IMR-90 (cell line): ENCODE measurements around the gene VSIG10L2. TPM values are rescaled to one million over a fixed set of nuclear protein-coding genes. Genes with fewer than 3 reads are reported as not detected.

Experiments used
- ATAC-seq: fragments of 200-7000 bp; cut with Tn5 transposase; 2 replicates; pipeline ENCODE4 v1.9.1; 2020; ENCODE audit warnings: low read depth, mild to moderate bottlenecking, moderate library complexity
- BruUV-seq: library from RNA; stranded (reverse); fragments of 400-500 nt; replicated peaks from 2 replicates; lab custom pipeline; 2021; lab: Mats Ljungman, UMichigan
- CTCF ChIA-PET: fragments of 300-600 bp; formaldehyde crosslinking; extraction: SDS; loops from one replicate; lab custom pipeline; 2021; ENCODE audit warnings: antibody characterized with exemption; lab: Yijun Ruan, JAX
- POLR2A ChIA-PET: fragments of 300-600 bp; sonication (Branson Sonifier 250); formaldehyde crosslinking; loops from one replicate; lab custom pipeline; 2022; ENCODE audit warnings: antibody characterized with exemption; ENCODE audit not compliant: unreplicated experiment; lab: Charles Lee
- DNase-seq: peaks from one replicate; pipeline ENCODE4 v3.0.0; 2013
- H2AFZ ChIP-seq: replicated peaks from 2 replicates; pipeline ENCODE3; 2013; ENCODE audit warnings: low read length, mild to moderate bottlenecking; ENCODE audit not compliant: poor library complexity
- H2AK5ac ChIP-seq: 2 replicates; pipeline ENCODE4 v1.6.1; 2013; ENCODE audit warnings: low read depth, low read length, inconsistent platforms
- H2AK9ac ChIP-seq: replicated peaks from 2 replicates; pipeline ENCODE3; 2013; ENCODE audit warnings: mild to moderate bottlenecking, low read depth, low read length, moderate library complexity; ENCODE audit not compliant: poor library complexity
- H2BK120ac ChIP-seq: 2 replicates; pipeline ENCODE4 v1.6.1; 2013; ENCODE audit warnings: low read depth, low read length, inconsistent platforms
- H2BK15ac ChIP-seq: 3 replicates; pipeline ENCODE4 v1.6.1; 2013; ENCODE audit warnings: low read depth, low read length, inconsistent platforms
- H2BK20ac ChIP-seq: 2 replicates; pipeline ENCODE4 v1.6.1; 2013; ENCODE audit warnings: low read depth, mild to moderate bottlenecking, inconsistent platforms, low read length, moderate library complexity
- H2BK5ac ChIP-seq: 2 replicates; pipeline ENCODE4 v1.6.1; 2013; ENCODE audit warnings: mild to moderate bottlenecking, low read depth, low read length, inconsistent platforms; ENCODE audit not compliant: poor library complexity, severe bottlenecking
- H3K14ac ChIP-seq: replicated peaks from 2 replicates; pipeline ENCODE4 v1.6.1; 2013; ENCODE audit warnings: low read depth, low read length, inconsistent platforms
- H3K18ac ChIP-seq: 2 replicates; pipeline ENCODE4 v1.6.1; 2013; ENCODE audit warnings: low read depth, low read length, control low read depth
- H3K23ac ChIP-seq: 2 replicates; pipeline ENCODE4 v1.6.1; 2013; ENCODE audit warnings: low read depth, low read length, inconsistent platforms
- H3K27ac ChIP-seq: 2 replicates; pipeline ENCODE4 v1.5.1; 2013; ENCODE audit warnings: mild to moderate bottlenecking, control low read depth, low read length; ENCODE audit not compliant: insufficient read depth
- H3K27me3 ChIP-seq: 2 replicates; pipeline ENCODE4 v1.6.1; 2013; ENCODE audit warnings: low read length; ENCODE audit not compliant: control insufficient read depth, insufficient read depth
- H3K36me3 ChIP-seq: 2 replicates; pipeline ENCODE4 v1.6.1; 2013; ENCODE audit warnings: low read length, mixed read lengths; ENCODE audit not compliant: control insufficient read depth, insufficient read depth
- H3K4ac ChIP-seq: 2 replicates; pipeline ENCODE4 v1.6.1; 2013; ENCODE audit warnings: low read depth, low read length, inconsistent platforms
- H3K4me1 ChIP-seq: 2 replicates; pipeline ENCODE4 v1.6.1; 2013; ENCODE audit warnings: low read length, mixed read lengths; ENCODE audit not compliant: control insufficient read depth, insufficient read depth
- H3K4me2 ChIP-seq: 2 replicates; pipeline ENCODE4 v1.6.1; 2013; ENCODE audit warnings: low read depth, mild to moderate bottlenecking, control low read depth, low read length, moderate library complexity
- H3K4me3 ChIP-seq: 2 replicates; pipeline ENCODE4 v1.5.1; 2013; ENCODE audit warnings: low read depth, mild to moderate bottlenecking, control low read depth, low read length, moderate library complexity; ENCODE audit not compliant: insufficient read depth
- H3K56ac ChIP-seq: 2 replicates; pipeline ENCODE4 v1.6.1; 2013; ENCODE audit warnings: low read length, inconsistent platforms; ENCODE audit not compliant: insufficient read depth; ENCODE audit errors: extremely low read depth
- H3K79me1 ChIP-seq, 2 experiments: 2 replicates each; pipeline ENCODE4 v1.6.1; 2013; ENCODE audit warnings: low read length in 2 of 2, inconsistent platforms in 1 of 2, low read depth in 1 of 2
- H3K9ac ChIP-seq: 2 replicates; pipeline ENCODE4 v1.6.1; 2013; ENCODE audit warnings: low read depth, low read length, control low read depth
- H3K9me1 ChIP-seq: 2 replicates; pipeline ENCODE4 v1.6.1; 2013; ENCODE audit warnings: low read length, inconsistent platforms; ENCODE audit not compliant: insufficient read depth
- H3K9me3 ChIP-seq: 2 replicates; pipeline ENCODE4 v1.6.1; 2013; ENCODE audit warnings: low read length; ENCODE audit not compliant: control insufficient read depth, insufficient read depth
- H4K20me1 ChIP-seq: 2 replicates; pipeline ENCODE4 v1.6.1; 2013; ENCODE audit warnings: low read length, inconsistent platforms; ENCODE audit not compliant: insufficient read depth
- H4K5ac ChIP-seq: 2 replicates; pipeline ENCODE4 v1.6.1; 2013; ENCODE audit warnings: mild to moderate bottlenecking, low read depth, low read length, control low read depth
- H4K8ac ChIP-seq, 2 experiments: 2 replicates each; pipeline ENCODE4 v1.6.1; 2013; ENCODE audit warnings: low read depth in 2 of 2, low read length in 2 of 2, control low read depth in 1 of 2, inconsistent platforms in 1 of 2
- H4K91ac ChIP-seq: 2 replicates; pipeline ENCODE4 v1.6.1; 2013; ENCODE audit warnings: low read depth, low read length, inconsistent platforms; ENCODE audit not compliant: insufficient read depth
- CHD1 ChIP-seq: IDR thresholded peaks from 2 replicates; pipeline ENCODE4 v1.6.1; 2012; ENCODE audit warnings: low read depth, low read length, improper control_type of control experiment
- ELK1 ChIP-seq: fragments of 150-350 bp; IDR thresholded peaks from 2 replicates; pipeline ENCODE4 v1.6.1; 2016; ENCODE audit warnings: low read depth, mild to moderate bottlenecking, low read length, moderate library complexity, borderline replicate concordance
- FOS ChIP-seq: fragments of 150-350 bp; IDR thresholded peaks from 2 replicates; pipeline ENCODE4 v1.6.1; 2016; ENCODE audit warnings: low read depth, low read length
- NFE2L2 ChIP-seq: fragments of 150-350 bp; IDR thresholded peaks from 2 replicates; pipeline ENCODE4 v1.6.1; 2016; ENCODE audit warnings: low read depth, mild to moderate bottlenecking, low read length
- RFX5 ChIP-seq: IDR thresholded peaks from 2 replicates; pipeline ENCODE4 v1.8.0; 2012; ENCODE audit warnings: low read depth, mild to moderate bottlenecking, low read length, moderate library complexity
- WGBS, 2 experiments: methylation state at CpG; one replicate each; pipeline versions ENCODE4 v1.1.5 to v1.1.7; 2013; ENCODE audit warnings: missing lambda C conversion rate in 2 of 2; ENCODE audit not compliant: insufficient read length in 1 of 2; ENCODE audit errors: extremely low coverage in 2 of 2; 5-methylcytosine and 5-hydroxymethylcytosine counted together
- dilution Hi-C: fragments of 300-500 bp; cut with HindIII; formaldehyde crosslinking; loops from one replicate; pipeline ENCODE4 v1.14.3; 2018; ENCODE audit warnings: low sequenced_read_pairs; ENCODE audit not compliant: unreplicated experiment
- in situ Hi-C: fragments of 300-500 bp; cut with MboI; formaldehyde crosslinking; loops from 3 replicates; pipeline ENCODE4 v1.14.3; 2019; ENCODE audit warnings: low sequenced_read_pairs, inconsistent platforms, mixed read lengths
- intact Hi-C: fragments of 100-400 bp; cut with micrococcal nuclease; formaldehyde crosslinking; loops from 2 replicates; pipeline ENCODE4 v1.10.0; 2022
- polyA plus RNA-seq, 3 experiments: library from polyadenylated mRNA; depleted of rRNA; stranded (reverse); fragments of >200 nt; gene quantifications; 2 replicates each; pipeline ENCODE4 v1.2.3, GENCODE V29; 2012; ENCODE audit warnings: low replicate concordance in 1 of 3
- total RNA-seq: library from RNA; depleted of rRNA; stranded (reverse); fragments of >200 nt; gene quantifications from 2 replicates; pipeline ENCODE4 v1.2.3, GENCODE V29; 2012
- TF ChIP-seq, protein P1 (sequence below): fragments of 150-350 bp; IDR thresholded peaks from 2 replicates; pipeline ENCODE4 v1.6.1; 2017; ENCODE audit warnings: mild to moderate bottlenecking, antibody characterized with exemption, low read length, low read depth

The VSIG10L2 gene
- total and polyA plus RNA-seq, 2 of the 4 experiments (the other 2 are of a cell fraction), result under 0.01 TPM; not detected in 1

GRCh38 chr11:125952559-125952958, 6.7 kb downstream of the VSIG10L2 start:
- no peaks in the 10 kb centered on the region for H3K79me1 ChIP-seq
- H3K14ac ChIP-seq, result no peak overlapping the region
- H3K56ac ChIP-seq, result no peak overlapping the region
- no peaks in the 10 kb centered on the region for H3K9me3 ChIP-seq
- no peaks in the 10 kb centered on the region for H3K4me1 ChIP-seq
- no peak overlapping the region for H2BK20ac ChIP-seq
- no CpG with 5 or more reads among the region's 2 CpGs for WGBS, 2 experiments
- BruUV-seq, result no TSS peak
- no peak overlapping the region for H2BK5ac ChIP-seq
- H3K23ac ChIP-seq, result no peak overlapping the region
- no peak overlapping the region for H2AFZ ChIP-seq
- intact Hi-C loops (no loop called here), in situ Hi-C loops (no loop called here), dilution Hi-C loops (no loop called here)
- H3K4me2 ChIP-seq, result no peak overlapping the region
- H2BK120ac ChIP-seq, result no peak overlapping the region
- ATAC-seq (no peak), DNase-seq (no peak)
- H3K18ac ChIP-seq, result no peak overlapping the region
- no peak overlapping the region for H3K4ac ChIP-seq
- H4K8ac ChIP-seq, result no peak overlapping the region
- no peak for TF ChIP-seq CHD1
- no peak for TF ChIP-seq RFX5
- TF ChIP-seq NFE2L2, result no peak
- TF ChIP-seq, protein P1, sequence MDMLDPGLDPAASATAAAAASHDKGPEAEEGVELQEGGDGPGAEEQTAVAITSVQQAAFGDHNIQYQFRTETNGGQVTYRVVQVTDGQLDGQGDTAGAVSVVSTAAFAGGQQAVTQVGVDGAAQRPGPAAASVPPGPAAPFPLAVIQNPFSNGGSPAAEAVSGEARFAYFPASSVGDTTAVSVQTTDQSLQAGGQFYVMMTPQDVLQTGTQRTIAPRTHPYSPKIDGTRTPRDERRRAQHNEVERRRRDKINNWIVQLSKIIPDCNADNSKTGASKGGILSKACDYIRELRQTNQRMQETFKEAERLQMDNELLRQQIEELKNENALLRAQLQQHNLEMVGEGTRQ, result no peak
- TF ChIP-seq FOS, result no peak
- TF ChIP-seq ELK1, result no peak
- no peak overlapping the region for H4K91ac ChIP-seq
- H3K9ac ChIP-seq, result no peak overlapping the region
- CTCF ChIA-PET, result no interaction called here
- no peak overlapping the region for H4K5ac ChIP-seq
- no peak overlapping the region for H2AK5ac ChIP-seq
- H3K27me3 ChIP-seq, result peaks cover 4% of the 10 kb centered on the region
- no peak overlapping the region for H2BK15ac ChIP-seq
- no peaks in the 10 kb centered on the region for H3K9me1 ChIP-seq
- no peaks in the 10 kb centered on the region for H3K36me3 ChIP-seq
- no peaks in the 10 kb centered on the region for H4K20me1 ChIP-seq
- POLR2A ChIA-PET, result no interaction called here
- H3K4me3 ChIP-seq, result no peak overlapping the region
- no peak overlapping the region for H2AK9ac ChIP-seq
- no peak overlapping the region for H3K27ac ChIP-seq
